Right atrium auricular region (tissue), 2 donors: ENCODE measurements around the gene ATG2B. TPM values are rescaled to one million over a fixed set of nuclear protein-coding genes. Genes with fewer than 3 reads are reported as not detected.

ENCODE experiments used
- DNase-seq: peaks from one replicate; pipeline ENCODE4 v3.0.0-alpha.2; 2019; ENCODE audit warnings: low spot score
- H3K27ac ChIP-seq, 2 donors: fragments of 200-600 bp; sonication (generic); 1 replicate in 1 of 2; 2 replicates in 1 of 2; pipeline ENCODE4 v1.5.1; 2016 to 2019
- H3K27me3 ChIP-seq, 2 donors: fragments of 200-600 bp; sonication (generic); one replicate each; pipeline versions ENCODE4 v1.5.1 to v1.6.0; 2017 to 2019
- H3K36me3 ChIP-seq: fragments of 200-600 bp; sonication (generic); one replicate; pipeline ENCODE4 v1.5.1; 2016
- H3K4me1 ChIP-seq, 2 donors: fragments of 200-600 bp; sonication (generic); one replicate each; pipeline versions ENCODE4 v1.5.1 to v1.6.0; 2017 to 2019
- H3K4me3 ChIP-seq, 2 donors: fragments of 200-600 bp; sonication (generic); 1 replicate in 1 of 2; 2 replicates in 1 of 2; pipeline ENCODE4 v1.5.1; 2017 to 2019; ENCODE audit warnings: mild to moderate bottlenecking in 1 of 2, moderate library complexity in 1 of 2
- H3K9me3 ChIP-seq, 2 donors: fragments of 200-600 bp; sonication (generic); one replicate each; pipeline ENCODE4 v1.5.1; 2019
- CTCF ChIP-seq, 2 donors: fragments of 200-600 bp; sonication (generic); IDR thresholded peaks; one replicate each; pipeline ENCODE4 v1.5.1; 2019; ENCODE audit warnings: antibody characterized with exemption in 2 of 2
- total RNA-seq, 2 donors: library from RNA; depleted of rRNA; stranded (reverse); fragments of >200 nt; gene quantifications; one replicate each; pipeline ENCODE4 v1.1.0, GENCODE V29; 2016

Gene ATG2B
- total RNA-seq, 2 donors from 2014 or later: 15.1 to 16.2 TPM

GRCh38 chr14:96373538-96373937 is 10.4 kb upstream of the ATG2B start:
- no peaks in the 10 kb centered on the region for H3K4me1 ChIP-seq

GRCh38 chr14:96370528-96370927 is 7.4 kb upstream of the ATG2B start:
- Histone ChIP-seq H3K27ac (no peak overlapping the region), H3K36me3 (no peaks in the 10 kb centered on the region), H3K27me3 (no peaks in the 10 kb centered on the region), H3K4me1 (no peaks in the 10 kb centered on the region), H3K9me3 (no peaks in the 10 kb centered on the region), H3K4me3 (no peak overlapping the region)
- DNase-seq: no peak
- TF ChIP-seq CTCF (IDR thresholded peaks at IDR 0.05): no peak

More at GRCh38 chr14:96373538-96373937, 10.4 kb upstream of the ATG2B start:
- H3K27me3 ChIP-seq: no peaks in the 10 kb centered on the region
- no peak for TF ChIP-seq CTCF (IDR thresholded peaks at IDR 0.05)
- no peaks in the 10 kb centered on the region for H3K36me3 ChIP-seq
- no peak for DNase-seq
- no peak overlapping the region for H3K27ac ChIP-seq
- no peaks in the 10 kb centered on the region for H3K9me3 ChIP-seq
- no peak overlapping the region for H3K4me3 ChIP-seq

GRCh38 chr14:96368534-96368933 is 5.4 kb upstream of the ATG2B start:
- Histone ChIP-seq H3K4me3 (no peak overlapping the region), H3K27ac (no peak overlapping the region), H3K27me3 (no peaks in the 10 kb centered on the region), H3K9me3 (no peaks in the 10 kb centered on the region), H3K36me3 (no peaks in the 10 kb centered on the region), H3K4me1 (peaks cover 0 to 15% of the 10 kb centered on the region in 2 donors)
- DNase-seq: no peak
- TF ChIP-seq CTCF (IDR thresholded peaks at IDR 0.05): no peak

- no peaks in the 10 kb centered on the region for H3K36me3 ChIP-seq
- peaks cover 0 to 29% of the 10 kb centered on the region in 2 donors for H3K4me1 ChIP-seq
- H3K27me3 ChIP-seq: no peaks in the 10 kb centered on the region
- DNase-seq: no peak
- no peak overlapping the region for H3K27ac ChIP-seq
- H3K4me3 ChIP-seq: no peak overlapping the region
- TF ChIP-seq CTCF (IDR thresholded peaks at IDR 0.05): no peak
- no peaks in the 10 kb centered on the region for H3K9me3 ChIP-seq
Observed at GRCh38 chr14:96364962-96365361, 1.8 kb upstream of the ATG2B start.

GRCh38 chr14:96363751-96364336 is 703 bp upstream of the ATG2B start:
- peak overlapping the region; percentile 96 to 97 for H3K27ac ChIP-seq
- no peaks in the 10 kb centered on the region for H3K36me3 ChIP-seq
- peak overlapping the region; percentile 99 to 100 for H3K4me3 ChIP-seq

More at GRCh38 chr14:96363751-96364336, 703 bp upstream of the ATG2B start:
- Histone ChIP-seq H3K9me3 (no peaks in the 10 kb centered on the region), H3K4me1 (peaks cover 0 to 34% of the 10 kb centered on the region in 2 donors), H3K27me3 (no peaks in the 10 kb centered on the region)
- DNase-seq: no peak
- TF ChIP-seq CTCF (IDR thresholded peaks at IDR 0.05): no peak
